Uterus (tissue), 2 donors: ENCODE measurements around the gene RPL32.

Experiments
- CTCF ChIP-seq, 4 experiments: fragments of 200-600 bp in 2 of 4; fragments of 450-650 bp in 2 of 4; sonication (generic) in 2 of 4; IDR thresholded peaks; one replicate each; pipeline ENCODE4 v1.5.1; 2016 to 2019; ENCODE audit warnings: antibody characterized with exemption in 4 of 4, mild to moderate bottlenecking in 2 of 4, moderate library complexity in 1 of 4
- POLR2A ChIP-seq, 2 donors: fragments of 450-650 bp; IDR thresholded peaks; one replicate each; pipeline ENCODE4 v1.6.1; 2016; ENCODE audit warnings: antibody characterized with exemption in 2 of 2, mild to moderate bottlenecking in 1 of 2, moderate library complexity in 1 of 2

GRCh38 chr3:12886106-12886679, 44.8 kb upstream of the RPL32 start:
- no peak for TF ChIP-seq CTCF (IDR thresholded peaks at IDR 0.05)
- TF ChIP-seq POLR2A (IDR thresholded peaks at IDR 0.05): no peak
